ENCODE data around the gene CPA4.

Gene CPA4

DNA sequence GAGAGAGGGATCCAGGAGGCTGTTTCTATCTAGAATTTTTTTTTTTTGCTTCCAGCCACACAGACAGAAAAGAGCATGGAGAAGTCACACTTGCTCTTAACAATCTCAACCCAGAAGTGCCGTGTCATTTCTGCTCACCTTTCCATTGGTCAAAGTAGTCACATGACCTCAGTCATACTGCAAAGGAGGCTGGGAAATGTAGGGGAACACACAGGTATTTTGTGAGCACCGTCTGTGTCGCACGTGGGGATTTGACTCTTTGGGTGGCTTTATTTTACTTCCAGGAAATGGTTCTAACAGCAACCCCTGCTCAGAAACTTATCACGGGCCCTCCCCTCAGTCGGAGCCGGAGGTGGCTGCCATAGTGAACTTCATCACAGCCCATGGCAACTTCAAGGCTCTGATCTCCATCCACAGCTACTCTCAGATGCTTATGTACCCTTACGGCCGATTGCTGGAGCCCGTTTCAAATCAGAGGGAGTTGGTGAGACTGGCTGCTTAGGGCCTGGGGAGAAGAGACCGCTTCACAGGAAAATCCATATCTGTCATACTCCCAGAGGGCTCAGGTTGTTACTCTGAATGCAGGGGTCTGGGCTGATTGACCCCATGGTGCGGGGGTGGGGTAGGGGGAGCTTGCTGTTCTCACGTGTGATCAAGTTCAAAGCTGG, 74.3 kb downstream of the CPA4 start:
- DNase-seq: no peak

DNA sequence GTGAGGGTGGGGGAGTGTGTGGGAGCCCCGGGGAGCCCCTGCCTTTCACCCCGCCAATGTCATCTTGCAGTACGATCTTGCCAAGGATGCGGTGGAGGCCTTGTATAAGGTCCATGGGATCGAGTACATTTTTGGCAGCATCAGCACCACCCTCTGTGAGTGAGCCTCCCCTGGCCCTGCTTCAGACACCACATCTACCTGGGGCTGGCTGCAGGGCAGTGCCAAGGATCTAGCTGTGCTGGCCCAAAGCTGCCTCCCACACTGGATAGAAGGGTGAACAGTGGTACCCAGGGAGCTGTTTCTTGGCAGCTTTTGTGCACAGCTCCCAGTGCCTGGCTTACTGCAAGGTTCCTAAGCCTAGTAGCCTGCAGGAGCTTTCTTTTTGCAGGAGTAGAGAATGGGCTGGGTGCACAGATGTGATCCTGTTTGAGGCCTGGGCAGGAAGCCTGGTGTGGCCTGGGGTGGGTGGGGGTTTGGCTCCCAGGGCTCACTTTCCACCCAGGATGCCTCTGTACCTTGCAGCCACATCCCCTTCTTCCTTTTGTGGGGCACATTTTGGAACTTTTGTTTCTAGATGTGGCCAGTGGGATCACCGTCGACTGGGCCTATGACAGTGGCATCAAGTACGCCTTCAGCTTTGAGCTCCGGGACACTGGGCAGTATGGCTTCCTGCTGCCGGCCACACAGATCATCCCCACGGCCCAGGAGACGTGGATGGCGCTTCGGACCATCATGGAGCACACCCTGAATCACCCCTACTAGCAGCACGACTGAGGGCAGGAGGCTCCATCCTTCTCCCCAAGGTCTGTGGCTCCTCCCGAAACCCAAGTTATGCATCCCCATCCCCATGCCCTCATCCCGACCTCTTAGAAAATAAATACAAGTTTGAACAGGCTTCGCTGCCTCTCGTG, 75.1 kb downstream of the CPA4 start:
- DNase-seq: no peak

DNA sequence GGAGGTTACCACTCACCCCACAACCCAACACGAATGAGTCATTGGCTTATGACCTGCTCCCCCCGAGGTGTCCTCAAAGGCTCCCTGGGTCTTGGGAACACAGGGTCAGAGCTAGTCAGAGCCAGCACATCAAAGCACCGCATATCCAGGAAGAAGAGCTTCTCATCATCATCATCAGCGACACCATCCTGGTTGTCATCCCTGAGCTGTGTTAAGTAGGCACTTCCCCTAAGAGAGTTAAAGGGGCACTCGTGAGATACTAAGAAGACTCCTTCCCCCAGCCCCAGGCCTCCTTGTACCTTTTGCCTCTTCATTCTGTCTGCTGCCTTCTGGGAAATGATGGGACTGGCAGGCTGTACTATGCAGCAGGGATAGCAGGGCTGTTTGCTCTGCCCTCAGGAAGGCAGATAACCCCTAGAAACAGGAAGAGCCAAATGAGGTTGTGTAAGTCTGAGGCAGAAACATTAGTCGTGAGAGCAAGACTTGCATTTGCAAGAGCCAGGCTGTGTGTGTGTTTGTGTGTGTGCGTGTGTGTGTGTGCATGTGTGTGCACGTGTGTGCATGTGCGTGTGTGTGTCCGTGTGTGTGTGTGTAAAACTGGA, 76.2 kb downstream of the CPA4 start:
- DNase-seq: no peak

DNA sequence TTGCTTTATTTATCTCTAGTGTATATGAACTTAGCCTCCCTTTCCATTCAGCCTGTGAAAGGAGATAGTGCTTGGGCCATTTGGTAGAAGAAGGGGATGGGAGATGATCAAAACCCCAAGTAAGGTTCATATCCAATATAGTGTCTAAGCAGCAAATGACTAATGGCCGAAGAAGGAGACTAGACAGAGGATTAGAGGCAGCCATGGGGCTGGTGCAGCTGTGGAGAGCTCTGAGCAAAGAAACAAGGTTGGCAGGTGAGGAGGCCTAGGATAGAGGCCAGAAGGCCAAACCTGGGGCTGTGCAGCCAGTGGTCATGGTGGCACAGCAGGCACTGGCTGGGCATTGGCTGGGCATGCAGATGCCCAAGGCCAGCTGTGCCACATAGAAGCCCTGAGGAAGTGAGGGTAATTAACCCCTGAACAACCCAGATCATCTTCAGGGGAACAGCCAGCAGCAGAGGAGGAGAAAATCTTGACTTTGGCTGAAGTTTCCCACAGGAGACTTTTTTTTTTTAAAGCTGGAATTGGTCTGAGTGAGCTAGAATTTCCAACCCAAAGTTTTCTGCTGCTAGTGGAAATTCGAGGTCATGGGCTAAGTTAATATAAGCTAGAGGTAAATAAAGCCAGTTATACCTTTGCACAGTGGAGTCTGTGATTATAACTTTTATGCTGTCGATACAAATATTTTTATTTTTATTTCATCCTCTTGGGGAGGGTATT, 77.0 kb downstream of the CPA4 start:
- no peak for DNase-seq

DNA sequence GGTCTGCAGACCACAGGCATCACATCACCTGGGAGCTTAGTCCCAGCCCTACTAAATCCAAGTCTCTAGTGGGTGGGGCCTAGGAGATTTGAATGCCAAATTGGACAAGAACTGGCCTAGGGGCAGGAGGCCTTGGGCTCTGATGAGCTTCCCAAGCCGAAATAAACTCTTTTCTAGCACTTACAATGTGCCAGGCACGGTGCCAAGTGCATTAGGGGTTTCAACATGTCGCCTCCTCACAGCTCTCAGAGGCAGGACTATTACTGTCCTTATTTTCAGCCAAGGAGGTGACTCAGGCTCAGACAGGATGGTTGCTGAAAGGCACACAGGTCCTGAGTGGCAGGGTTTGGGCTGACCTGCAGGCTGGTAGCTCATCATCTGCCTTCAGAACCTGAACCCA, 78.1 kb downstream of the CPA4 start:
- DNase-seq: no peak

DNA sequence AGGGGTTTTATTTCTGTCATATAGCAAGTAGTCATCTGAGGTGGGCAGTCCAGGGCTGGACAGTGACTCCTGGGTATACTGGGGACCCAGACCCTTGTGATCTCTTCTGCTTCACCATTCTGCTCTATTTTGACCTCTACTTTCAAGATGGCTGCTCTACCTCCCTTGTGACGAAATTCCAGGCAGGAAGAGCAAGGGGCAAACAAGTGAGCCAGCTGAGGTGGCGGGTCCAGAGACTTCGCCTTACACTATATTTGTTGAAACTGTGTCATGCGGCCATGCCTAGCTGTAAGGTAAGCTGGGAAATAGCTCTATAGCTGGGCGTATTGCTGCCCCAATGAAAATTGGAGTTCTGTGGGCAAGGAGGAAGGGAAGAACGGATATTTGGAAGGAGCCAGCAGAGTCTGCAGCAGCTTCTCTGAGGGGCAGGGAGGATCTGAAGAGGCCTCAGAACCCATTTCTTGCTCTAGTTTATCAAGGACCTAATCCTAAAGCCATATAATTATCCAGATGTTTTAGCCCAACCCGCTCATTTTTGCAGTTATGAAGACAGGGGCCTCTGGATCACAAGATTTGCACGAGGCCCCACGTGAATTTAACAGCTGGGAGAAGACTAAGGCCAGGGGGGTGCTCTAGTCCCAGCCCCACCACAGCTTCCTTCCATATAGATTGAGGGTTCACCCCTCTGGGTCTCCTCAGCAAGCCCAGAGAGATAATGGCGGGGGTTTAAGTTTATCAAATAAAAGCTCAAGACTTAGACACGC, 79.6 kb downstream of the CPA4 start:
- DNase-seq: no peak

Data from activated effector memory CD4-positive, alpha-beta T cell treated with Interleukin-2 at 50 U/mL for 16 hours (primary cell).